Neutrophil (primary cell): ENCODE measurements around the gene KASH5.

Experiments
- H3K27ac ChIP-seq: fragments of 200-600 bp; sonication (generic); 2 replicates; pipeline ENCODE4 v1.5.1; 2016; ENCODE audit warnings: mild to moderate bottlenecking, moderate library complexity
- H3K27me3 ChIP-seq: fragments of 200-600 bp; sonication (generic); 2 replicates; pipeline ENCODE4 v1.6.0; 2016; ENCODE audit warnings: mild to moderate bottlenecking
- H3K36me3 ChIP-seq: fragments of 200-600 bp; sonication (generic); 2 replicates; pipeline ENCODE4 v1.5.1; 2017
- H3K4me1 ChIP-seq, 2 experiments: fragments of 200-600 bp in 1 of 2; sonication (generic) in 1 of 2; 1 replicate in 1 of 2; 2 replicates in 1 of 2; pipeline versions ENCODE4 v1.5.1 to v1.6.1; 2013 to 2016; ENCODE audit warnings: low read depth in 1 of 2, low read length in 1 of 2, mild to moderate bottlenecking in 1 of 2, moderate library complexity in 1 of 2; ENCODE audit not compliant: control insufficient read depth in 1 of 2, insufficient read depth in 1 of 2
- H3K4me3 ChIP-seq, 2 experiments: fragments of 200-600 bp in 1 of 2; sonication (generic) in 1 of 2; 1 replicate in 1 of 2; 2 replicates in 1 of 2; pipeline ENCODE4 v1.5.1; 2013 to 2016; ENCODE audit warnings: low read depth in 1 of 2, low read length in 1 of 2, mild to moderate bottlenecking in 1 of 2, moderate library complexity in 1 of 2
- H3K9me3 ChIP-seq: fragments of 200-600 bp; sonication (generic); 2 replicates; pipeline ENCODE4 v1.5.1; 2016
- TF ChIP-seq, protein P1 (sequence below): fragments of 200-600 bp; sonication (generic); IDR thresholded peaks from 2 replicates; pipeline ENCODE4 v1.5.1; 2016; ENCODE audit warnings: antibody characterized with exemption

The KASH5 gene

DNA sequence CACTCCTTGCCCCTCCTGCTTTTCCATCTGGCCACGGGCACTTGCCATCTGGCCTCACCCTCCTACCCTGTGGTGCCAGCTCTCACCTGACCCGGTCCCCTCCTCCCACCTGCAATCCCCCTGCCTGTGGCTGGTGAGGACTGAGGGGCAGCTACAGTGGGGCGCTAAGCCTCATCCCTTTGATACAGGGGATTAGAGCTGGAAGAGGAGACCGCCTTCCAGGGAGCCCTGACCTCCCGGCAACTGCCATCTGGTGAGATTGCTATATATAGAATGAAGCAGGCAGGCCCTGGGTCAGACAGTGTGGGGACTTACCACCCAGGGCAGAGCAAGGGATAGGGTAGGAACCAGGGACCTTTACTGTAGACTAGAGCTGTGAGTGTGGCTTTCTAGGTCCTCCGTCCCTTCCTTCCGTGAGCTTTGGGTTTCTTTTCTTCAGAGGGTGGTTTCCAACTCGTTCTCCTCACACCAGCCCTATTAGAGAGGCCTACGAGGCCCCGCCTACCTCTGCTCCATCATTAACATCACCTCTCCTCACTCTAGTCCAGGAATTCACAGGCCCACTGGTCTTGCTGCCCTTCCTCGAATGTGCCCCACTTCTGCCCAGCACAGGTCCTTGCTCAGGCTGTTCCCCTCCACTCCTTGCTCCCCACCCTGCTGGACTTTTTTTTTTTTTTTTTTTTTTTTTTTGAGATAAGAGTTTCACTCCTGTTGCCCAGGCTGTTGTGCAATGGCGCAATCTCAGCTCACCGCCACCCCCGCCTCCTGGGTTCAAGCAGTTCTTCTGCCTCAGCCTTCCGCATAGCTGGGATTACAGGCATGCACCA lies 7.7 kb downstream of the KASH5 start:
- Histone ChIP-seq H3K9me3 (no peaks in the 10 kb centered on the region), H3K27ac (no peak overlapping the region), H3K27me3 (peaks cover 32% of the 10 kb centered on the region), H3K36me3 (no peaks in the 10 kb centered on the region), H3K4me3 (no peak overlapping the region), H3K4me1 (no peaks in the 10 kb centered on the region)
- TF ChIP-seq, protein P1, sequence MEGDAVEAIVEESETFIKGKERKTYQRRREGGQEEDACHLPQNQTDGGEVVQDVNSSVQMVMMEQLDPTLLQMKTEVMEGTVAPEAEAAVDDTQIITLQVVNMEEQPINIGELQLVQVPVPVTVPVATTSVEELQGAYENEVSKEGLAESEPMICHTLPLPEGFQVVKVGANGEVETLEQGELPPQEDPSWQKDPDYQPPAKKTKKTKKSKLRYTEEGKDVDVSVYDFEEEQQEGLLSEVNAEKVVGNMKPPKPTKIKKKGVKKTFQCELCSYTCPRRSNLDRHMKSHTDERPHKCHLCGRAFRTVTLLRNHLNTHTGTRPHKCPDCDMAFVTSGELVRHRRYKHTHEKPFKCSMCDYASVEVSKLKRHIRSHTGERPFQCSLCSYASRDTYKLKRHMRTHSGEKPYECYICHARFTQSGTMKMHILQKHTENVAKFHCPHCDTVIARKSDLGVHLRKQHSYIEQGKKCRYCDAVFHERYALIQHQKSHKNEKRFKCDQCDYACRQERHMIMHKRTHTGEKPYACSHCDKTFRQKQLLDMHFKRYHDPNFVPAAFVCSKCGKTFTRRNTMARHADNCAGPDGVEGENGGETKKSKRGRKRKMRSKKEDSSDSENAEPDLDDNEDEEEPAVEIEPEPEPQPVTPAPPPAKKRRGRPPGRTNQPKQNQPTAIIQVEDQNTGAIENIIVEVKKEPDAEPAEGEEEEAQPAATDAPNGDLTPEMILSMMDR: no peak

- TF ChIP-seq, protein P1: no peak
- Histone ChIP-seq H3K9me3 (no peaks in the 10 kb centered on the region), H3K36me3 (no peaks in the 10 kb centered on the region), H3K4me3 (no peak overlapping the region), H3K27ac (no peak overlapping the region), H3K4me1 (no peaks in the 10 kb centered on the region), H3K27me3 (peaks cover 23% of the 10 kb centered on the region)
Observed at GRCh38 chr19:49396738-49397505, 8.9 kb downstream of the KASH5 start.

DNA sequence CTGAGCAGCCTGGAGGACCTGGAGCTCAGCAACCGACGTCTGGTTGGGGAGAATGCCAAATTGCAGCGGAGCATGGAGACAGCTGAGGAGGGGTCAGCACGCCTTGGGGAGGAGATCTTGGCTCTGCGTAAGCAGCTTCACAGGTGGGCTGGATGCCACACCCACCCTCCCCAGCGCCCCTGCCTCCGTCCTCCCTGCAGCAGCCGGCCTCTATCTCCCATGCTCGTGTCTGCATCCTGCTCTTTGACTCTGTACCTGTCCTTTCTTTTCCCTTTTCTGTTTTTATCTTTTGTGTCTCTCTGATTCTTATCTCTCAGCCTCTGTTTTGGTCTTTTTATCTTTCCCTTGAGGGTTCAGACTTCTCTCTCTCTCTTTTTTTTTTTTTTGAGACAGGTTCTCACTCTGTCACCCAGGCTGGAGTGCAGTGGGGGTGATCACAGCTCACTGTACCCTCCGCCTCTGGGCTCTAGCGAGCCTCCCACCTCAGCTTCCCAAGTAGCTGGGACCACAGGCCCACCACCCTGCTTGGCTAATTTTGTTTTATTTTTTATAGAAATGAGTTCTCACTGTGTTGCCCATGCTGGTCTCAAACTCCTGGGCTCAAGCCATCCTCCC lies 10.1 kb downstream of the KASH5 start:
- Histone ChIP-seq H3K27ac (no peak overlapping the region), H3K4me3 (no peak overlapping the region), H3K4me1 (no peaks in the 10 kb centered on the region), H3K36me3 (no peaks in the 10 kb centered on the region), H3K9me3 (no peaks in the 10 kb centered on the region), H3K27me3 (peaks cover 13% of the 10 kb centered on the region)
- TF ChIP-seq, protein P1: no peak

DNA sequence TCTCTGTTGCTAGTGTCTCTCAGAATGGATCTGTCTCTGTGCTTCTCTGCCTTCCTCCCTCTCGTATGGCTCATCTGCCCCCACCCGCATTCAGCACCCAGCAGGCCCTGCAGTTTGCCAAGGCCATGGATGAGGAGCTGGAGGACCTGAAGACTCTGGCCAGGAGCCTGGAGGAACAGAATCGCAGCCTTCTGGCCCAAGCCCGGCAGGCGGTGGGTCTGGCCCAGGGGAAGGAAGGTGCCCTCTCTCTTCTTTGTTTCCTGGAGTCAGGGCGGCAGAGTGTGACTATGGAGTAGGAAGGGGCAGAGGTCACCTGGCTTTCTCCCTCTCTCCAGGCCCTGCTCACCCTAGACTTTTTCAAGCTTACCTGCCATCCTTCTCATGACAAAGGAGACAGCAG lies 10.9 kb downstream of the KASH5 start:
- H3K4me3 ChIP-seq: no peak overlapping the region
- no peaks in the 10 kb centered on the region for H3K36me3 ChIP-seq
- TF ChIP-seq, protein P1: no peak
- peaks cover 6% of the 10 kb centered on the region for H3K27me3 ChIP-seq
- H3K9me3 ChIP-seq: no peaks in the 10 kb centered on the region
- H3K4me1 ChIP-seq: no peaks in the 10 kb centered on the region
- H3K27ac ChIP-seq: no peak overlapping the region

DNA sequence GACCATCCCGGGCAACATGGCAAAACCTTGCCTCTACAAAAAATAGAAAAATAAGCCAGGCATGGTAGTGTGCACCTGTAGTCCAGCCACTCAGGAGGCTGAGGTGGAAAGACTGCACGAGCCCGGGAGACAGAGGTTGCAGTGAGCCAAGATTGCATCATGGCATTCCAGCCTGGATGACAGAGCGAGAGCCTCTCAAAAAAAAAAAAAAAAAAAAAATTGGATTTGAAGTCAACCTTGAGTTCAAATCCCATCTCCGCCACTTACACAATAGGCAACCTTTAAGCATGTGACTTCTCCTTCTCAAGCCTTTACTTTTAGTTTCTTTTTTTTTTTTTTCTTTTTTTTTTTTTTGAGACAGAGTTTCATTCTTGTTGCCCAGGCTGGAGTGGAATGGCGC lies 12.0 kb downstream of the KASH5 start:
- TF ChIP-seq, protein P1: no peak
- H3K27ac ChIP-seq: no peak overlapping the region
- no peak overlapping the region for H3K4me3 ChIP-seq
- H3K4me1 ChIP-seq: no peaks in the 10 kb centered on the region
- no peaks in the 10 kb centered on the region for H3K9me3 ChIP-seq
- H3K36me3 ChIP-seq: no peaks in the 10 kb centered on the region
- no peaks in the 10 kb centered on the region for H3K27me3 ChIP-seq
